Mucosa of stomach (tissue), 1 donor: ENCODE measurements around the gene TPPP2.

ENCODE experiments used
- H3K27me3 ChIP-seq: one replicate; pipeline ENCODE4 v1.7.0; 2013; ENCODE audit warnings: mild to moderate bottlenecking, low read length; ENCODE audit not compliant: control insufficient read depth, insufficient read depth
- H3K36me3 ChIP-seq: one replicate; pipeline ENCODE4 v1.7.0; 2013; ENCODE audit warnings: low read length; ENCODE audit not compliant: control insufficient read depth, insufficient read depth
- H3K4me1 ChIP-seq: one replicate; pipeline ENCODE4 v1.7.0; 2013; ENCODE audit warnings: mild to moderate bottlenecking, low read length; ENCODE audit not compliant: control insufficient read depth, insufficient read depth
- H3K4me3 ChIP-seq: one replicate; pipeline ENCODE4 v1.7.0; 2013; ENCODE audit warnings: low read length
- H3K9ac ChIP-seq: one replicate; pipeline ENCODE4 v1.7.0; 2013; ENCODE audit warnings: mild to moderate bottlenecking, low read length, moderate library complexity
- H3K9me3 ChIP-seq: one replicate; pipeline ENCODE4 v1.7.0; 2013; ENCODE audit warnings: mild to moderate bottlenecking, low read length, moderate library complexity; ENCODE audit not compliant: control insufficient read depth
- donor health status: Pancreatic carcinoma.

The TPPP2 gene

GRCh38 chr14:21042918-21043317 lies 12.9 kb downstream of the TPPP2 start:
- Histone ChIP-seq H3K27me3 (no peaks in the 10 kb centered on the region), H3K4me1 (peaks cover 29% of the 10 kb centered on the region), H3K4me3 (no peak overlapping the region), H3K36me3 (no peaks in the 10 kb centered on the region), H3K9me3 (no peaks in the 10 kb centered on the region), H3K9ac (no peak overlapping the region)

- Histone ChIP-seq H3K4me3 (no peak overlapping the region), H3K9me3 (no peaks in the 10 kb centered on the region), H3K36me3 (no peaks in the 10 kb centered on the region), H3K4me1 (peaks cover 32% of the 10 kb centered on the region), H3K27me3 (no peaks in the 10 kb centered on the region), H3K9ac (no peak overlapping the region)
These were observed 13.5 kb downstream of the TPPP2 start for GRCh38 chr14:21043387-21043973.

GRCh38 chr14:21043974-21044618 lies 14.1 kb downstream of the TPPP2 start:
- H3K27me3 ChIP-seq, result no peaks in the 10 kb centered on the region
- H3K9me3 ChIP-seq, result no peaks in the 10 kb centered on the region
- no peak overlapping the region for H3K4me3 ChIP-seq
- peaks cover 29% of the 10 kb centered on the region for H3K4me1 ChIP-seq
- H3K9ac ChIP-seq, result no peak overlapping the region
- no peaks in the 10 kb centered on the region for H3K36me3 ChIP-seq

GRCh38 chr14:21047378-21047781 lies 17.4 kb downstream of the TPPP2 start:
- Histone ChIP-seq H3K36me3 (no peaks in the 10 kb centered on the region), H3K9ac (no peak overlapping the region), H3K9me3 (no peaks in the 10 kb centered on the region), H3K27me3 (no peaks in the 10 kb centered on the region), H3K4me1 (peaks cover 21% of the 10 kb centered on the region), H3K4me3 (no peak overlapping the region)

- H3K36me3 ChIP-seq, result no peaks in the 10 kb centered on the region
- no peak overlapping the region for H3K4me3 ChIP-seq
- peaks cover 17% of the 10 kb centered on the region for H3K4me1 ChIP-seq
- H3K9me3 ChIP-seq, result no peaks in the 10 kb centered on the region
- H3K27me3 ChIP-seq, result no peaks in the 10 kb centered on the region
- no peak overlapping the region for H3K9ac ChIP-seq
These were observed 18.6 kb downstream of the TPPP2 start for GRCh38 chr14:21048638-21049037.

- H3K36me3 ChIP-seq, result no peaks in the 10 kb centered on the region
- no peak overlapping the region for H3K4me3 ChIP-seq
- peaks cover 23% of the 10 kb centered on the region for H3K4me1 ChIP-seq
- no peaks in the 10 kb centered on the region for H3K9me3 ChIP-seq
- H3K27me3 ChIP-seq, result no peaks in the 10 kb centered on the region
- H3K9ac ChIP-seq, result no peak overlapping the region
These were observed 19.3 kb downstream of the TPPP2 start for GRCh38 chr14:21049271-21049673.

GRCh38 chr14:21050597-21050996 lies 20.6 kb downstream of the TPPP2 start:
- no peak overlapping the region for H3K4me3 ChIP-seq
- no peaks in the 10 kb centered on the region for H3K9me3 ChIP-seq
- H3K9ac ChIP-seq, result no peak overlapping the region
- peaks cover 33% of the 10 kb centered on the region for H3K4me1 ChIP-seq
- no peaks in the 10 kb centered on the region for H3K27me3 ChIP-seq
- no peaks in the 10 kb centered on the region for H3K36me3 ChIP-seq

- Histone ChIP-seq H3K4me3 (no peak overlapping the region), H3K9ac (no peak overlapping the region), H3K4me1 (peaks cover 33% of the 10 kb centered on the region), H3K36me3 (no peaks in the 10 kb centered on the region), H3K27me3 (no peaks in the 10 kb centered on the region), H3K9me3 (no peaks in the 10 kb centered on the region)
These were observed 23.4 kb downstream of the TPPP2 start for GRCh38 chr14:21053184-21054122.

- Histone ChIP-seq H3K4me3 (no peak overlapping the region), H3K9me3 (no peaks in the 10 kb centered on the region), H3K4me1 (peaks cover 29% of the 10 kb centered on the region), H3K36me3 (no peaks in the 10 kb centered on the region), H3K27me3 (no peaks in the 10 kb centered on the region), H3K9ac (no peak overlapping the region)
These were observed 24.2 kb downstream of the TPPP2 start for GRCh38 chr14:21054123-21054767.

- H3K27me3 ChIP-seq, result no peaks in the 10 kb centered on the region
- no peak overlapping the region for H3K9ac ChIP-seq
- H3K4me1 ChIP-seq, result peaks cover 29% of the 10 kb centered on the region
- H3K36me3 ChIP-seq, result no peaks in the 10 kb centered on the region
- no peaks in the 10 kb centered on the region for H3K9me3 ChIP-seq
- no peak overlapping the region for H3K4me3 ChIP-seq
These were observed 24.7 kb downstream of the TPPP2 start for GRCh38 chr14:21054768-21055145.

GRCh38 chr14:21055432-21056117 lies 25.6 kb downstream of the TPPP2 start:
- peaks cover 37% of the 10 kb centered on the region for H3K4me1 ChIP-seq
- no peaks in the 10 kb centered on the region for H3K27me3 ChIP-seq
- no peaks in the 10 kb centered on the region for H3K36me3 ChIP-seq
- H3K4me3 ChIP-seq, result no peak overlapping the region
- H3K9me3 ChIP-seq, result no peaks in the 10 kb centered on the region
- no peak overlapping the region for H3K9ac ChIP-seq
